ENCODE results near the gene XIAP.
A peak's percentile ranks its signal among the peaks of the same experiment; 100 is the strongest.
"Not testable (repeated sequence)": the region's sequence is repeated elsewhere in the genome, so short reads cannot be mapped to it uniquely, and the experiment has no call there.

XIAP gene

GRCh38 chrX:123849096-123849495, 10.8 kb upstream of the XIAP start:
- ATAC-seq (replicated peaks): no peak
- no peak overlapping the region for H3K27ac Mint-ChIP-seq

DNA sequence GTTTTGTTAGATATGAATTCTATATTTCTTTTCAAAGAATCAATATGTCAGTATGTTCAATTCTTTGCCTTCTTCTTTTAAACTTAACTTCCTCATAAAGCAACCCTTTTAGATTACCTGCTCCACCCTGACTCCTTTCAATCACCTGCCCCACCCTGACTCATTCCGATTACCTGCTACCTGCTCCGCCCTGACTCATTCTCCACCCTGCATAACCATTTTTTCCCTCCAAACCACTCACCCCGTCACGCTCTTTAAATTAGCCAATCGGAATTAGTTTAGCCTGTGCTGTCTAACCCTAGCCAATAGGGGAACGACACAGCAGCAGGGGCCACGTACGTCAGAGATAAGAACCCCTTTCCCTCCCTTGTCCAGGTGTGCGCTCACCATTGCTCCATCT, 9.9 kb upstream of the XIAP start:
- H3K36me3 Mint-ChIP-seq (ENCODE audit: insufficient read depth); DNase-seq; H3K9me3 Mint-ChIP-seq; H3K27me3 Mint-ChIP-seq; H3K4me3 Mint-ChIP-seq; H3K27ac Mint-ChIP-seq; H3K4me1 Mint-ChIP-seq (ENCODE audit: low read depth in 2 of 2); ATAC-seq (replicated peaks): not testable (repeated sequence)

More at GRCh38 chrX:123849096-123849495, 10.8 kb upstream of the XIAP start:
- H3K9me3 Mint-ChIP-seq: no peaks in the 10 kb centered on the region
- H3K27me3 Mint-ChIP-seq: no peaks in the 10 kb centered on the region
- no peak overlapping the region for H3K4me3 Mint-ChIP-seq
- H3K36me3 Mint-ChIP-seq (ENCODE audit: insufficient read depth): peaks cover 4% of the 10 kb centered on the region
- DNase-seq: no peak
- H3K4me1 Mint-ChIP-seq (ENCODE audit: low read depth in 2 of 2): no peaks in the 10 kb centered on the region

DNA sequence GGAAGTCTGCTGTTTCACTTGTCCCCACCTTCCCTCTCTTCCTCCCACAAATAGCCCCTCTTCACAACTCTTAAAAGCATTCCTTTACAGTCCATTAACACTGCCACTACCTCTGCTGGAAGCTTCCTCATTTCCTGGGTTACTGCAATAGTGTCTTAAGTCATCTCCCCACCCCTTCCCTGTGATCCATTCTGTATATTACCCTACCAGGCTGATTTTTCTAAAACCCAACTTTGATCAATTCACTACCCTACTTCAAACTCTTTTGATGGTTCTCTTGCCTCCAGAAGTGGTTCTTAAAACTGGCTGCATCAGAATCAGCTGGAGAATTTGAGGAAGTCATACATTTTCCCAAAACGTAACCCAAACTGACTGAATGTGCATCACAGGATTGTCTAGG, 8.8 kb upstream of the XIAP start:
- Mint-ChIP-seq H3K9me3 (no peaks in the 10 kb centered on the region), H3K36me3 (ENCODE audit: insufficient read depth) (peaks cover 4% of the 10 kb centered on the region), H3K27ac (no peak overlapping the region), H3K27me3 (no peaks in the 10 kb centered on the region), H3K4me3 (no peak overlapping the region), H3K4me1 (ENCODE audit: low read depth in 2 of 2) (no peaks in the 10 kb centered on the region)
- no peak for DNase-seq
- no peak for ATAC-seq (replicated peaks)

GRCh38 chrX:123854329-123854728, 5.5 kb upstream of the XIAP start:
- H3K36me3 Mint-ChIP-seq (ENCODE audit: insufficient read depth): peaks cover 4% of the 10 kb centered on the region
- peaks cover 3 to 4% of the 10 kb centered on the region in 2 donors for H3K4me1 Mint-ChIP-seq (ENCODE audit: low read depth in 2 of 2)
- H3K27ac Mint-ChIP-seq: no peak overlapping the region
- no peak overlapping the region for H3K4me3 Mint-ChIP-seq
- H3K27me3 Mint-ChIP-seq: no peaks in the 10 kb centered on the region
- no peak for DNase-seq
- no peaks in the 10 kb centered on the region for H3K9me3 Mint-ChIP-seq
- no peak for ATAC-seq (replicated peaks)

- Mint-ChIP-seq H3K4me3 (peak overlapping the region; percentile 80 to 89), H3K27ac (peak overlapping the region; percentile 92 to 95), H3K36me3 (ENCODE audit: insufficient read depth) (peaks cover 9% of the 10 kb centered on the region), H3K9me3 (no peaks in the 10 kb centered on the region), H3K27me3 (no peaks in the 10 kb centered on the region), H3K4me1 (ENCODE audit: low read depth in 2 of 2) (peaks cover 4 to 6% of the 10 kb centered on the region in 2 donors)
- ATAC-seq (replicated peaks) (peak; percentile 26), DNase-seq (no peak)
These were observed 426 bp upstream of the XIAP start for GRCh38 chrX:123859409-123859845.

- ATAC-seq (replicated peaks): no peak
- Mint-ChIP-seq H3K36me3 (ENCODE audit: insufficient read depth) (peaks cover 12% of the 10 kb centered on the region), H3K27me3 (no peaks in the 10 kb centered on the region), H3K9me3 (no peaks in the 10 kb centered on the region), H3K4me3 (peak overlapping the region; percentile 80 to 89), H3K4me1 (ENCODE audit: low read depth in 2 of 2) (peaks cover 9% of the 10 kb centered on the region in 2 donors), H3K27ac (peak overlapping the region; percentile 92 to 95)
- DNase-seq: no peak
These were observed 1.1 kb downstream of the XIAP start for GRCh38 chrX:123860983-123861382.

DNA sequence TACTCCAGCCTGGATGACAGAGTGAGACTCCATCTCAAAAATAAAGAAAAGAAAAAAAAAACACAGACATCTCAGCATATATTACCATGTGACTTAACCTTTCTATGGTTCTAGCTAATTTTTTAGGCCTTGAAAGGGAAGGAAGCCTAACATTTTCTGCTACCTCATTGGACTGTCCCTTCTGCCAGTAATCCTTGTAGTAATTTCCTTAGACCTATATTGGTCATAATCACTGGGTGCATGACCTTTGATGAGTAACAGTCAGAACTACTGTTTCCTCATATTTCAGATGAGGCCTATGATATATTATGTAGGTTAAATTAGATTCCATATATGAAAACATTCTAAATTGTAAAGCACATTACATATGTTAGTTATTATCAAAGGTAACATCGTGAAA, 9.6 kb downstream of the XIAP start:
- H3K36me3 Mint-ChIP-seq (ENCODE audit: insufficient read depth): peaks cover 33% of the 10 kb centered on the region
- H3K4me3 Mint-ChIP-seq: no peak overlapping the region
- H3K4me1 Mint-ChIP-seq (ENCODE audit: low read depth in 2 of 2): peaks cover 8 to 13% of the 10 kb centered on the region in 2 donors
- H3K27ac Mint-ChIP-seq: peak overlapping the region; percentile 23 to 56
- H3K27me3 Mint-ChIP-seq: no peaks in the 10 kb centered on the region
- H3K9me3 Mint-ChIP-seq: no peaks in the 10 kb centered on the region
- peak; percentile 22 for ATAC-seq (replicated peaks)
- no peak for DNase-seq

DNA sequence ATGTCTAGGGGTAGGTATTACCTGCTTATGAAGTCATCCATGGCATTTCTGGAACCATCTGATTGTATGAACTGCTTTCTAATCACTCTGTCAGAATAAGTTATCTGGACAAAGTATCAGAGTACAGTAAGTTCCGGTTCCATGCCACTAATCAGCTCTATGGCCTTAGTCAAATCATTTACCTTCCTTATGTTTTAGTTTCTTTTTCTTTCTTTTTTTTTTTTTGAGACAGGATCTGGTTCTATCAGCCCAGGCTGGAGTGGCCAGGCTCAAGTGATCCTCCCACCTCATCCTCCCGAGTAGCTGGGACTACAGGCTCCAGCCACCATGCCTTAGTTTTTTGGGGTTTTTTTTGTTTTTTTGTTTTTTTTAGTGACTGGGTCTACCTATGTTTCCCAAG, 11.5 kb downstream of the XIAP start:
- Mint-ChIP-seq H3K4me1 (ENCODE audit: low read depth in 2 of 2) (peaks cover 3 to 9% of the 10 kb centered on the region in 2 donors), H3K4me3 (no peak overlapping the region), H3K27me3 (no peaks in the 10 kb centered on the region), H3K27ac (peak overlapping the region; percentile 38 to 55), H3K9me3 (no peaks in the 10 kb centered on the region), H3K36me3 (ENCODE audit: insufficient read depth) (peaks cover 32% of the 10 kb centered on the region)
- DNase-seq: no peak
- no peak for ATAC-seq (replicated peaks)

- no peak overlapping the region for H3K4me3 Mint-ChIP-seq
- no peaks in the 10 kb centered on the region for H3K27me3 Mint-ChIP-seq
These were observed 14.1 kb downstream of the XIAP start for GRCh38 chrX:123873956-123874355.

DNA sequence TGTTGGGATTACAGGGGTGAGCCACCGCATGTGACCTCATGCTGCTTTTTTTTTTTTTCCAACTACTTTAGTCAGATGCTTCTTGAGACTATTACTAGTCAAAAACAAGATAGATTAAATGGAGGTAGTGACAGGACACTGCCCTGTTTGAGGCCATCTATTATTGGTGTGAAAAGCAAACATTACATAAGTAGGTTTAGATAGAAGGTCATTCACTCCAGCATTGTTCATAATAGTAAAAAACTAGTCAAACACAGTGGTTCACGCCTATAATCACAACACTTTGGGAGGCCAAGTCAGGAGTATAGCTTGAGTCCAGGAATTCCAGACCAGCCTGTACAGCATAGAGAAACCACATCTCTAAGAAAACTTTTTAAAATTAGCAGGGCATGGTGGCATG, 16.3 kb downstream of the XIAP start:
- no peaks in the 10 kb centered on the region for H3K27me3 Mint-ChIP-seq
- no peaks in the 10 kb centered on the region for H3K9me3 Mint-ChIP-seq
- H3K4me3 Mint-ChIP-seq: no peak overlapping the region
- H3K27ac Mint-ChIP-seq: no peak overlapping the region
- H3K36me3 Mint-ChIP-seq (ENCODE audit: insufficient read depth): peaks cover 30% of the 10 kb centered on the region
- ATAC-seq (replicated peaks): no peak
- peaks cover 8 to 14% of the 10 kb centered on the region in 2 donors for H3K4me1 Mint-ChIP-seq (ENCODE audit: low read depth in 2 of 2)
- DNase-seq: no peak

More at GRCh38 chrX:123873956-123874355, 14.1 kb downstream of the XIAP start:
- ATAC-seq (replicated peaks): no peak
- Mint-ChIP-seq H3K4me1 (ENCODE audit: low read depth in 2 of 2) (peaks cover 10 to 15% of the 10 kb centered on the region in 2 donors), H3K9me3 (no peaks in the 10 kb centered on the region), H3K27ac (no peak overlapping the region), H3K36me3 (ENCODE audit: insufficient read depth) (peaks cover 34% of the 10 kb centered on the region)
- DNase-seq: no peak

DNA sequence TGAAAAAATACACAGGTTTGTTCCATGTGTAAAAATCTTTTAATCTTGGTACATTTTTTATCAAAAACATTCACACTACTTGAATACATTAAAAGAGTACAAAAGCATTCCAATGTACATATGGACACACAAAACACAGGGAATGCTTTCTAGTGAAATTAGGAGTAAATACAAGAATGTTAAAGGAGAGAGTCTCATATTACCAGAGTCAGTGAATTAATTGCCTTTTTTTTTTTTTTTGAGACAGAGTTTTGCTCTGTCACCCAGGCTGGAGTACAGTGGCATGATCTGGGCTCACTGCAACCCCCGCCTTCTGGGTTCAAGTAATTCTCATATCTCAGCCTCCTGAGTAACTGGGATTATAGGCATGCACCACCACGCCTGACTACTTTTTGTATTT, 17.0 kb downstream of the XIAP start:
- no peak for ATAC-seq (replicated peaks)
- Mint-ChIP-seq H3K27me3 (no peaks in the 10 kb centered on the region), H3K9me3 (no peaks in the 10 kb centered on the region), H3K4me3 (no peak overlapping the region), H3K4me1 (ENCODE audit: low read depth in 2 of 2) (peaks cover 7 to 14% of the 10 kb centered on the region in 2 donors), H3K36me3 (ENCODE audit: insufficient read depth) (peaks cover 24% of the 10 kb centered on the region), H3K27ac (peak overlapping the region in 1 of 2 donors; percentile 56)
- no peak for DNase-seq

DNA sequence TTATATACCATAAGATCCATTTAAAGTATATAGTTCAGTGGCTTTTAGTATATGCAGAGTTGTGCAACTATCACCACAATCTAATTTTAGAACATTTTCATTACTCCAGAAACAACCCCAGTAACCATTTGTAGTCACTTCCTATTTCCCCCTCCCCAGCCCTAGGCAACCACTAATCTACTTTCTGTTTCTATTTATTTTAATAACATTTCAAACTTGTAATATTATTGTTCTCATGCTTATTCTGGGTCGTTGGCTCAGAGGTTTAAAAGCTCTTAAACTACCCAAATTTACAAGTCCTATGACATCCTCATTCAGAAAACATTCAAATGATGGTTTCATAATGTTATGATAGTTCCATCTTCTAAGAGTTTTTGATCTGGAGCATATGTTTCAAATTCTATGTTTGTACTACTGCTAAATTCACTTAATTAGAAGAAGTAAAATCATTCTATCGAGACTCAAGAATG, 18.4 kb downstream of the XIAP start:
- peak overlapping the region; percentile 67 to 77 for H3K4me3 Mint-ChIP-seq
- H3K4me1 Mint-ChIP-seq (ENCODE audit: low read depth in 2 of 2): peaks cover 7 to 14% of the 10 kb centered on the region in 2 donors
- no peaks in the 10 kb centered on the region for H3K27me3 Mint-ChIP-seq
- H3K9me3 Mint-ChIP-seq: no peaks in the 10 kb centered on the region
- peaks cover 17% of the 10 kb centered on the region for H3K36me3 Mint-ChIP-seq (ENCODE audit: insufficient read depth)
- peak; percentile 79 for ATAC-seq (replicated peaks)
- no peak for DNase-seq
- peak overlapping the region in 1 of 2 donors; percentile 38 for H3K27ac Mint-ChIP-seq

DNA sequence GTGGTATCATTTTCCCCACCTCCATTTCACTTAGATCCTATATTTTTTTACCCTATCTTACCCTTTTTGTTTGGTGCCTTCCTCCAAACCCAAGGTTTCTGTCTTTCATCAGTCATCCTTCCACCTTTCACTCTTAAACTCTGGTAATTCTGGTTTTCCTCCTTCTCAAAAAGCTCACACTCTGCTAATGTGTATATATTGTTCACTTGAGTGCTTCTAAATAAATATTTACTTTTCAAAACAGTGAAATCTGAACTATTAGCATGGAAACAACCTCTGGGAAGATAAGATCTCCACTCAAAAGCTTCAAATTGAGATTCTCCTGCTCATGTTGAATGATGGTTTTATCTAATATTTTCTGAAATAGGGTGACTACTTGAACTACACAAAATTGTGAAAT, 21.5 kb downstream of the XIAP start:
- ATAC-seq (replicated peaks) (no peak), DNase-seq (no peak)
- no peaks in the 10 kb centered on the region for H3K27me3 Mint-ChIP-seq
- peaks cover 13% of the 10 kb centered on the region for H3K36me3 Mint-ChIP-seq (ENCODE audit: insufficient read depth)
- no peaks in the 10 kb centered on the region for H3K9me3 Mint-ChIP-seq
- H3K27ac Mint-ChIP-seq: peak overlapping the region in 1 of 2 donors; percentile 81
- peaks cover 7 to 14% of the 10 kb centered on the region in 2 donors for H3K4me1 Mint-ChIP-seq (ENCODE audit: low read depth in 2 of 2)
- no peak overlapping the region for H3K4me3 Mint-ChIP-seq

DNA sequence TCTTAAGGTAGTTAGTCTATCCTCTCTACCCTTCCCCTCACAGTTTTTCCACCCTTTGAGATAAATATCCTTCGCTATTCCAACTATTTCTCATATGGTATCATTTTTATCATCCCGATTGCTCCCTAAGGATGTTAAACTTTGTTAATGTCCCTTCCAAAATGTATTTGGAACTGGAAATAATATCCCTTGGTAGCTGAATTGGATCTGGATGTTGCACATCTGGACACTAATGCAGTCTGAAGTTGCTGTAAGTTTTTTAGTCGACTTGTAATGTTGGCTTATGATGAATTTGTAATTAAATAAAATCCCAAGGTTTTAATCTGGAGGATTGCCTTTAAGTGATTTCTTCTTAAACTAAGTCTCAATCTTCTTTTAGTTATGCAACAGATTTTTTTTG, 22.5 kb downstream of the XIAP start:
- no peak overlapping the region for H3K27ac Mint-ChIP-seq
- H3K4me1 Mint-ChIP-seq (ENCODE audit: low read depth in 2 of 2): peaks cover 6 to 14% of the 10 kb centered on the region in 2 donors
- no peaks in the 10 kb centered on the region for H3K9me3 Mint-ChIP-seq
- H3K36me3 Mint-ChIP-seq (ENCODE audit: insufficient read depth): peaks cover 13% of the 10 kb centered on the region
- ATAC-seq (replicated peaks): no peak
- DNase-seq: no peak
- H3K4me3 Mint-ChIP-seq: no peak overlapping the region
- H3K27me3 Mint-ChIP-seq: no peaks in the 10 kb centered on the region

Data from effector memory CD8-positive, alpha-beta T cell (primary cell).